T-cell (primary cell): ENCODE data around the gene CSK. TPM values are rescaled to one million over a fixed set of nuclear protein-coding genes. Genes with fewer than 3 reads are reported as not detected.

Experiments
- ATAC-seq, 4 experiments: fragments of 200-7000 bp in 3 of 4; fragments of 150-1000 bp in 1 of 4; cut with Tn5 transposase; replicated peaks in 1 of 4; 1 replicate in 3 of 4; 2 replicates in 1 of 4; pipeline ENCODE4 v1.10.0; 2021; ENCODE audit warnings: moderate library complexity in 3 of 4, mild to moderate bottlenecking in 2 of 4, moderate number of reproducible peaks in 1 of 4
- CTCF ChIA-PET, 2 donors: fragments of 300-600 bp; sonication (Branson Sonifier 250); formaldehyde crosslinking; loops; one replicate each; lab custom pipeline; 2022; ENCODE audit warnings: antibody characterized with exemption in 2 of 2; lab: Charles Lee
- POLR2A ChIA-PET, 2 donors: fragments of 300-600 bp; sonication (Branson Sonifier 250); formaldehyde crosslinking; loops; one replicate each; lab custom pipeline; 2022; ENCODE audit warnings: antibody characterized with exemption in 2 of 2; lab: Charles Lee
- DNase-seq, 35 experiments: peaks; one replicate each; pipeline versions ENCODE4 v3.0.0 to v3.0.0-alpha.2; 2013 to 2023
- H3K27ac ChIP-seq: one replicate; pipeline ENCODE4 v1.5.1; 2013; ENCODE audit warnings: low read length
- H3K27me3 ChIP-seq, 2 experiments: replicated peaks in 1 of 2; 1 replicate in 1 of 2; 2 replicates in 1 of 2; pipeline versions ENCODE4 v1.6.1 to v1.7.0; 2013; ENCODE audit warnings: low read length in 1 of 2, mixed read lengths in 1 of 2; ENCODE audit not compliant: control insufficient read depth in 2 of 2, insufficient read depth in 2 of 2; ENCODE audit errors: extremely low read depth in 1 of 2
- H3K36me3 ChIP-seq, 2 donors: 1 replicate in 1 of 2; 2 replicates in 1 of 2; pipeline versions ENCODE4 v1.6.1 to v1.7.0; 2013; ENCODE audit warnings: low read length in 1 of 2; ENCODE audit not compliant: control insufficient read depth in 2 of 2, insufficient read depth in 1 of 2; ENCODE audit errors: extremely low read depth in 1 of 2
- H3K4me1 ChIP-seq, 2 experiments: 1 replicate in 1 of 2; 2 replicates in 1 of 2; pipeline versions ENCODE4 v1.6.1 to v1.7.0; 2013; ENCODE audit warnings: low read length in 2 of 2, mixed read lengths in 1 of 2; ENCODE audit not compliant: insufficient read depth in 2 of 2, control insufficient read depth in 1 of 2; ENCODE audit errors: extremely low read depth in 1 of 2
- H3K4me3 ChIP-seq, 2 donors: 1 replicate in 1 of 2; 2 replicates in 1 of 2; pipeline versions ENCODE4 v1.5.1 to v1.7.0; 2013; ENCODE audit warnings: mild to moderate bottlenecking in 2 of 2, low read length in 1 of 2, moderate library complexity in 1 of 2; ENCODE audit not compliant: control insufficient read depth in 1 of 2; ENCODE audit errors: extremely low read depth in 1 of 2
- H3K9me3 ChIP-seq: 2 replicates; pipeline ENCODE4 v1.7.0; 2013
- H3K27ac Mint-ChIP-seq, 2 donors: one replicate each; pipeline ENCODE4 v1.8.0; 2020 to 2021; ENCODE audit warnings: mild to moderate bottlenecking in 2 of 2, mixed read lengths in 2 of 2
- H3K27me3 Mint-ChIP-seq, 2 donors: one replicate each; pipeline ENCODE4 v1.8.0; 2021 to 2022; ENCODE audit warnings: mixed read lengths in 2 of 2
- H3K36me3 Mint-ChIP-seq: one replicate; pipeline ENCODE4 v1.8.0; 2021; ENCODE audit warnings: mixed read lengths
- H3K4me1 Mint-ChIP-seq, 3 donors: one replicate each; pipeline ENCODE4 v1.8.0; 2020 to 2022; ENCODE audit warnings: mixed read lengths in 3 of 3, mild to moderate bottlenecking in 1 of 3
- H3K4me3 Mint-ChIP-seq, 3 donors: one replicate each; pipeline ENCODE4 v1.8.0; 2020 to 2022; ENCODE audit warnings: mild to moderate bottlenecking in 3 of 3, mixed read lengths in 3 of 3, moderate library complexity in 3 of 3
- H3K9me3 Mint-ChIP-seq, 3 donors: one replicate each; pipeline ENCODE4 v1.8.0; 2020 to 2022; ENCODE audit warnings: mixed read lengths in 3 of 3
- WGBS: methylation state at CpG from one replicate; pipeline ENCODE4 v1.1.5; 2013; ENCODE audit warnings: missing lambda C conversion rate; ENCODE audit not compliant: insufficient coverage; 5-methylcytosine and 5-hydroxymethylcytosine counted together
- total RNA-seq, 35 experiments: library from RNA in 6 of 35; stranded (reverse) in 6 of 35; fragments of 120-200 nt in 1 of 35; gene quantifications; one replicate each; pipeline versions ENCODE4 v1.2.1 to v1.2.4 and lab custom pipeline; 2013 to 2026

The CSK gene
- total RNA-seq, 5 donors from 2014 or later (not counting 1 experiment from before 2014, with no cell fraction given): 198 to 296 (median 271) TPM

DNA sequence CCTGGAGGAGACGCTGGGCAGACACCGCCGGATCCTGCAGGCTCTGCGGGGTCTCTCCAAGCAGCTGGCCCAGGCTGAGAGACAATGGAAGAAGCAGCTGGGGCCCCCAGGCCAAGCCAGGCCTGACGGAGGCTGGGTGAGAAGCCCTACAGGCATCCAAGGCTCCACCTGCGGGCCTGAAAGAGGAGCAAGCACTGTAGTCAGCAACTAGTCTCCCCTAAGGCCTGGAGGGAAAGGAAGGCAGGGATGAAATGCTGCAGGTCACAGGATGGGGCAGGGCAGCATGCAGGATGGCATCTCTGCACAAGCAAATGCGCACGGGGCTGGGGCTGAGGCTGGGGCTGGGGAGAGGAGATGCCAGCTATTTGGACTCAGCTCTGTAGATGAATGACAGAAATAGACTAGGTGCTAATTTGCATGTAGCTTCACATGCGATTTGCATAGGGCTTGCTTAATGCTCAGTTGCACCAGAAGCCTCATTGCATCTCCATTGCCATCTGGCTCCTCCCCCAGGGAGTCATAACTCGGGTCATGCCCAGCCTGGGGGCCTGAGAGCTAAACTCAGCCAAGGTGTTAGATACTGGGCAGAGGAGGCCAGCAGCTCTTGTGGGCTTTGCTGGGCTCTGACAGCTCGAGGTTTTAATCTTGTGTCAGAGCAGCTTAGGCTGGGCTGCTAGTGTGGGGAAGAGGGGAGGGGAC, 39.4 kb downstream of the CSK start:
- no peaks in the 10 kb centered on the region for H3K36me3 Mint-ChIP-seq
- 82% methylated on average over 10 of the region's 11 CpGs for WGBS
- POLR2A ChIA-PET: no interaction called here
- H3K27me3 ChIP-seq: peaks cover 0 to 44% of the 10 kb centered on the region in 2 experiments
- no peak overlapping the region for H3K4me3 ChIP-seq
- no peak overlapping the region for H3K27ac Mint-ChIP-seq
- CTCF ChIA-PET: no interaction called here
- H3K9me3 Mint-ChIP-seq: no peaks in the 10 kb centered on the region
- no peak overlapping the region for H3K4me3 Mint-ChIP-seq
- no peak overlapping the region for H3K27ac ChIP-seq
- H3K4me1 ChIP-seq: peaks cover 0 to 15% of the 10 kb centered on the region in 2 experiments
- no peak for ATAC-seq
- H3K9me3 ChIP-seq: no peaks in the 10 kb centered on the region
- DNase-seq: no peak
- H3K36me3 ChIP-seq: no peaks in the 10 kb centered on the region
- H3K4me1 Mint-ChIP-seq: peaks cover 0 to 15% (median 8%) of the 10 kb centered on the region in 3 donors
- H3K27me3 Mint-ChIP-seq: peaks cover 0 to 7% of the 10 kb centered on the region in 2 donors

DNA sequence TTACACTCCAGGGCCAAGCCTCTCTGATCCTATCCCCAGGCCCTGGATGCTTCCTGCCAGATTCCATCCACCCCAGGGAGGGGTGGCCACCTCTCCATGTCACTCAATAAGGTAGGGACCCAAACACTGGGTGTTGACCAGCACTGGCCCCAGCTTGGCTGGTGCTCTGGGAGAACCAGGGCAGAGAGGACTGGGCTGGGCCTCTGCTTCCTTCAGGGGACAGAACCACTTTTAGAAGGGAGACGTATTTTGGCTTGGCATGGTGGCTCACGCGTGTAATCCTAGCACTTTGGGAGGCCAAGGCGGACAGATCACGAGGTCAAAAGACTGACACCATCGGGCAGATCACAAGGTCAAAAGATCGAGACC, 39.9 kb downstream of the CSK start:
- no peak overlapping the region for H3K27ac ChIP-seq

DNA sequence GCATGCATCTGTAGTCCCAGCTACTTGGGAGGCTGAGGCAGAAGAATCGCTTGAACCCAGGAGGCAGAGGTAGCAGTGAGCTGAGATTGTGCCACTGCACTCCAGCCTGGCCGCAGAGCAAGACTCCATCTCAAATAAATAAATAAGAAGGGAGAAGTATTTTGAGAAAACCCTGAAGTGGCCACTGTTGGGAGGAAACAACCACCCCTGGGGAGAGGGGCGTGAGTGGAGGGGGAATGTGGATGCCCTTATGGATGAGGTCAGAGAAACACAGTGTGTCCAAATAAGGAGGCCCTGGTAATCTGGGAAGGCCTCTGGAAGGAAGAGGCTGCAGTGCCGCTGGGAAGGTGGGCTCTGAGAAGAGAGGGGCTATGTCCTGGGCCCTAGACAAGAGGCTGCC, 40.4 kb downstream of the CSK start:
- DNase-seq: no peak
- CTCF ChIA-PET: interaction anchor here in 1 of 2 donors (1.0 kb wide), 1 partner anchor 51 kb away, joined by 3 read pairs; no protein-coding TSS in a partner anchor
- no peak overlapping the region for H3K27ac Mint-ChIP-seq
- Histone ChIP-seq H3K27ac (no peak overlapping the region), H3K9me3 (no peaks in the 10 kb centered on the region), H3K36me3 (no peaks in the 10 kb centered on the region), H3K27me3 (peaks cover 2 to 46% of the 10 kb centered on the region in 2 experiments), H3K4me3 (no peak overlapping the region), H3K4me1 (peaks cover 0 to 24% of the 10 kb centered on the region in 2 experiments)
- H3K4me3 Mint-ChIP-seq: no peak overlapping the region
- POLR2A ChIA-PET: no interaction called here
- no peaks in the 10 kb centered on the region for H3K36me3 Mint-ChIP-seq
- H3K4me1 Mint-ChIP-seq: peaks cover 0 to 19% (median 8%) of the 10 kb centered on the region in 3 donors
- H3K27me3 Mint-ChIP-seq: peaks cover 2 to 15% of the 10 kb centered on the region in 2 donors
- H3K9me3 Mint-ChIP-seq: no peaks in the 10 kb centered on the region
- WGBS: 88% methylated on average over 2 of the region's 4 CpGs
- no peak for ATAC-seq

More for the DNA sequence above, 39.9 kb downstream of the CSK start:
- DNase-seq (no peak), ATAC-seq (no peak)
- Histone ChIP-seq H3K27me3 (peaks cover 0 to 43% of the 10 kb centered on the region in 2 experiments), H3K4me3 (no peak overlapping the region), H3K36me3 (no peaks in the 10 kb centered on the region), H3K4me1 (peaks cover 0 to 20% of the 10 kb centered on the region in 2 experiments), H3K9me3 (no peaks in the 10 kb centered on the region)
- Mint-ChIP-seq H3K4me1 (peaks cover 0 to 15% (median 8%) of the 10 kb centered on the region in 3 donors), H3K4me3 (no peak overlapping the region), H3K9me3 (no peaks in the 10 kb centered on the region), H3K27me3 (peaks cover 0 to 10% of the 10 kb centered on the region in 2 donors), H3K27ac (no peak overlapping the region), H3K36me3 (no peaks in the 10 kb centered on the region)
- WGBS: 83% methylated on average over 5 of the region's 7 CpGs
- ChIA-PET POLR2A (no interaction called here), CTCF (no interaction called here)

DNA sequence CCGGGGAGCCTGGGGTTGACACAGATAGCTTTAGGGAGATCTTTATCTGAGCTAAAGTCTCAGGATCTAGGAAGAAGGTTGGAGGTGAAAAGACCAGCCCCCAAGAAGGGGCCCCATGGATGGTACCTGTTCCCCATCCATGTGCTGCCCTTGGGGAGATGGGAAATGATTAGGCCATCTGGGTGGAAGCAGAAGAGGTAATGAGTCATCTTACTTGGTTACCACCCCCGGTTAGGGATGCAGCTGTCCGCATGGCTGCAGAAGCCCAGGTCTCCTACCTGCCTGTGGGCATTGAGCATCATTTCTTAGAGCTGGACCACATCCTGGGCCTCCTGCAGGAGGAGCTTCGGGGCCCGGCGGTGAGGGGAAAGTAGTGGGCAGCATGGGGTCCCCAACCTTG, 41.4 kb downstream of the CSK start:
- Mint-ChIP-seq H3K4me1 (peaks cover 0 to 16% (median 8%) of the 10 kb centered on the region in 3 donors), H3K9me3 (no peaks in the 10 kb centered on the region), H3K27ac (no peak overlapping the region), H3K27me3 (peaks cover 13 to 22% of the 10 kb centered on the region in 2 donors), H3K4me3 (no peak overlapping the region), H3K36me3 (no peaks in the 10 kb centered on the region)
- Histone ChIP-seq H3K9me3 (no peaks in the 10 kb centered on the region), H3K4me1 (peaks cover 0 to 22% of the 10 kb centered on the region in 2 experiments), H3K27ac (no peak overlapping the region), H3K4me3 (no peak overlapping the region), H3K27me3 (peaks cover 2 to 47% of the 10 kb centered on the region in 2 experiments), H3K36me3 (no peaks in the 10 kb centered on the region)
- 84% methylated on average over 5 of the region's 6 CpGs for WGBS
- ATAC-seq: no peak
- ChIA-PET CTCF (interaction anchor here (0.6 to 1.0 kb wide), 2 partner anchors 52 to 169 kb away, joined by 3 to 5 read pairs; no protein-coding TSS in a partner anchor), POLR2A (no interaction called here)
- DNase-seq: no peak

DNA sequence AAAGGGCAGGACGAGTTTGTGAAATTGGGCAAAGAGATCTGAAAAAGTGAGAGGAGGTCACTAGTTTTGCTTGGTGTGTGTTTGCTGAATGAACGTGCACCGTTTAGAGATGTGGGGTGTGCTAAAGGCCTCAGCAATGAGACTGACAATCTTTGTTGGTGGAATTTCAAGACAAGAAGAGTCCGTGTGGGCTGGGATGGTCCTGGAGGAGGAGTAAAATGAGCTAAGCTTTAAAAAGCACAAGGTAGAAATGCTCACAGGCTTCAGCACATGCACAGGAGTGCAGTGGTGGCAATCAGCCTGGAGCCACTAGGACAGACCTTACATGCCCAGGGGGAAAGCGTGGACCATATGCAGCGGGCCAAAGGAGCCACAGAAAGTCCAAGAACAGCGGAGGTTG, 43.1 kb downstream of the CSK start:
- POLR2A ChIA-PET: no interaction called here
- Mint-ChIP-seq H3K27me3 (peaks cover 14 to 28% of the 10 kb centered on the region in 2 donors), H3K27ac (no peak overlapping the region), H3K36me3 (no peaks in the 10 kb centered on the region), H3K9me3 (no peaks in the 10 kb centered on the region), H3K4me1 (peaks cover 0 to 6% (median 0%) of the 10 kb centered on the region in 3 donors), H3K4me3 (no peak overlapping the region)
- Histone ChIP-seq H3K27ac (no peak overlapping the region), H3K4me3 (no peak overlapping the region), H3K36me3 (no peaks in the 10 kb centered on the region), H3K27me3 (peaks cover 2 to 47% of the 10 kb centered on the region in 2 experiments), H3K9me3 (no peaks in the 10 kb centered on the region), H3K4me1 (peaks cover 0 to 13% of the 10 kb centered on the region in 2 experiments)
- WGBS: 86% methylated on average over 6 of the region's 7 CpGs
- CTCF ChIA-PET: no interaction called here
- ATAC-seq (no peak), DNase-seq (no peak)

DNA sequence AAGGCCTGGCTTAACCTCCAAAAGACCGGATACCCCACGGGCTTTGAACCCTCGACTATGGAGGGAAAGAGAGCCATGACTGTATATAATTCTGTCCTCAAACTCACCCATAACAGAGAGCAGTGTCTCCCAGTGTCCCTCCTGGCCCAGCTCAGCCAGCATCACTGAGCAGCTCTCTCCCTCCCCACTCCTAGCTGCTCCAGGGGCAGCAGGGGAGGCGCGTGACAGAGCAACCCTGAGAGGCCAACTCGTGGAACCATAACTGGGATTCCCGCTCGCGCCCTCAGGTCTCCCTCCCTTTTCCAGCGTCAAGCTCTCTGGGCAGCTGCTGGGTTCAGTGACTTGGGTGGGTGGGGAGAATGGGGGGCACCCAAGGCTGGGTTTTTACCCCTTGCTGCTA, 44.0 kb downstream of the CSK start:
- no peaks in the 10 kb centered on the region for H3K36me3 Mint-ChIP-seq
- no CpG with 5 or more reads among the region's 10 CpGs for WGBS
- CTCF ChIA-PET: interaction anchor here (0.6 to 1.2 kb wide), 4 partner anchors 25 to 169 kb away, joined by 3 to 7 read pairs (median 4); partner anchors contain the start of gene SCAMP5 (in 1 of the 2)

More for the DNA sequence above, 44.0 kb downstream of the CSK start:
- H3K9me3 ChIP-seq: no peaks in the 10 kb centered on the region
- H3K4me1 ChIP-seq: peaks cover 0 to 11% of the 10 kb centered on the region in 2 experiments
- POLR2A ChIA-PET: interaction anchor here (0.7 kb wide), 2 partner anchors 11 to 728 kb away, joined by 4 to 14 read pairs; no protein-coding TSS in a partner anchor
- H3K27ac Mint-ChIP-seq: no peak overlapping the region
- ATAC-seq (peak in 1 of 4 experiments; percentile 10), DNase-seq (no peak)
- no peak overlapping the region for H3K4me3 Mint-ChIP-seq
- no peak overlapping the region for H3K4me3 ChIP-seq
- H3K27me3 ChIP-seq: peaks cover 2 to 41% of the 10 kb centered on the region in 2 experiments
- H3K27ac ChIP-seq: no peak overlapping the region
- H3K9me3 Mint-ChIP-seq: no peaks in the 10 kb centered on the region
- peaks cover 14 to 28% of the 10 kb centered on the region in 2 donors for H3K27me3 Mint-ChIP-seq
- H3K36me3 ChIP-seq: no peaks in the 10 kb centered on the region
- peaks cover 0 to 6% (median 0%) of the 10 kb centered on the region in 3 donors for H3K4me1 Mint-ChIP-seq
